ENCODE results near the gene PRDM11.

PRDM11 gene

GRCh38 chr11:45209000-45209879, 62.8 kb downstream of the PRDM11 start:
- DNase-seq (ENCODE audit: low read depth in 1 of 2, low spot score in 1 of 2) = no peak

- DNase-seq (ENCODE audit: low read depth in 1 of 2, low spot score in 1 of 2) = no peak
Measured at GRCh38 chr11:45209891-45210699, 63.7 kb downstream of the PRDM11 start.

GRCh38 chr11:45210846-45211245, 64.4 kb downstream of the PRDM11 start:
- no peak for DNase-seq (ENCODE audit: low read depth in 1 of 2, low spot score in 1 of 2)

GRCh38 chr11:45211732-45212131, 65.3 kb downstream of the PRDM11 start:
- DNase-seq (ENCODE audit: low read depth in 1 of 2, low spot score in 1 of 2) = no peak

- DNase-seq (ENCODE audit: low read depth in 1 of 2, low spot score in 1 of 2) = no peak
Measured at GRCh38 chr11:45212566-45213315, 66.3 kb downstream of the PRDM11 start.

- DNase-seq (ENCODE audit: low read depth in 1 of 2, low spot score in 1 of 2) = no peak
Measured at GRCh38 chr11:45213316-45213665, 66.9 kb downstream of the PRDM11 start.

- DNase-seq (ENCODE audit: low read depth in 1 of 2, low spot score in 1 of 2) = no peak
Measured at GRCh38 chr11:45213717-45214116, 67.3 kb downstream of the PRDM11 start.

GRCh38 chr11:45215098-45215865, 68.8 kb downstream of the PRDM11 start:
- no peak for DNase-seq (ENCODE audit: low read depth in 1 of 2, low spot score in 1 of 2)

GRCh38 chr11:45216031-45216430, 69.6 kb downstream of the PRDM11 start:
- DNase-seq (ENCODE audit: low read depth in 1 of 2, low spot score in 1 of 2) = no peak

- DNase-seq (ENCODE audit: low read depth in 1 of 2, low spot score in 1 of 2) = no peak
Measured at GRCh38 chr11:45216901-45217300, 70.5 kb downstream of the PRDM11 start.

- no peak for DNase-seq (ENCODE audit: low read depth in 1 of 2, low spot score in 1 of 2)
Measured at GRCh38 chr11:45217991-45218390, 71.6 kb downstream of the PRDM11 start.

- no peak for DNase-seq (ENCODE audit: low read depth in 1 of 2, low spot score in 1 of 2)
Measured at GRCh38 chr11:45218705-45219104, 72.3 kb downstream of the PRDM11 start.

GRCh38 chr11:45219411-45219810, 73.0 kb downstream of the PRDM11 start:
- DNase-seq (ENCODE audit: low read depth in 1 of 2, low spot score in 1 of 2) = no peak

- no peak for DNase-seq (ENCODE audit: low read depth in 1 of 2, low spot score in 1 of 2)
Measured at GRCh38 chr11:45223496-45223895, 77.1 kb downstream of the PRDM11 start.

GRCh38 chr11:45224766-45225165, 78.3 kb downstream of the PRDM11 start:
- DNase-seq (ENCODE audit: low read depth in 1 of 2, low spot score in 1 of 2) = no peak

GRCh38 chr11:45225277-45225676, 78.8 kb downstream of the PRDM11 start:
- DNase-seq (ENCODE audit: low read depth in 1 of 2, low spot score in 1 of 2) = no peak

GRCh38 chr11:45225961-45226871, 79.8 kb downstream of the PRDM11 start:
- DNase-seq (ENCODE audit: low read depth in 1 of 2, low spot score in 1 of 2) = no peak

- no peak for DNase-seq (ENCODE audit: low read depth in 1 of 2, low spot score in 1 of 2)
Measured at GRCh38 chr11:45226901-45227300, 80.5 kb downstream of the PRDM11 start.

- no peak for DNase-seq (ENCODE audit: low read depth in 1 of 2, low spot score in 1 of 2)
Measured at GRCh38 chr11:45227836-45228235, 81.4 kb downstream of the PRDM11 start.

Data from activated T-helper 1 cell treated with anti-CD3 and anti-CD28 coated beads, Interleukin-2, amount 50 U/mL, for 16 hours (primary cell).